Lower leg skin (tissue), 4 donors: Measurements from ENCODE around the gene CALHM3. TPM values are rescaled to one million over a fixed set of nuclear protein-coding genes. Genes with fewer than 3 reads are reported as not detected.

Experiments used
- DNase-seq, 2 donors: peaks; one replicate each; pipeline ENCODE4 v3.0.0-alpha.2; 2019; ENCODE audit warnings: low spot score in 2 of 2
- H3K4me3 ChIP-seq: fragments of 200-600 bp; sonication (generic); 2 replicates; pipeline ENCODE4 v1.5.1; 2017; ENCODE audit warnings: mild to moderate bottlenecking, low read depth; ENCODE audit not compliant: poor library complexity, severe bottlenecking
- POLR2A ChIP-seq, 2 donors: fragments of 450-650 bp; IDR thresholded peaks; one replicate each; pipeline ENCODE4 v1.6.1; 2016 to 2017; ENCODE audit warnings: antibody characterized with exemption in 2 of 2, mild to moderate bottlenecking in 1 of 2, moderate library complexity in 1 of 2
- WGBS, 2 donors: methylation state at CpG; one replicate each; pipeline ENCODE4 v1.1.5; 2018; 5-methylcytosine and 5-hydroxymethylcytosine counted together
- intact Hi-C: fragments of 100-400 bp; cut with DNase I; formaldehyde crosslinking; loops from one replicate; pipeline ENCODE4 v1.15.0; 2023; ENCODE audit warnings: low total_unique reads
- total RNA-seq, 4 donors: library from RNA; depleted of rRNA; stranded (reverse); fragments of >200 nt; gene quantifications; one replicate each; pipeline ENCODE4 v1.1.0, GENCODE V29; 2016
- TF ChIP-seq, protein P1 (sequence below), 3 donors: fragments of 450-650 bp; IDR thresholded peaks; one replicate each; pipeline ENCODE4 v1.5.1; 2016; ENCODE audit warnings: antibody characterized with exemption in 3 of 3, mild to moderate bottlenecking in 3 of 3, moderate library complexity in 2 of 3

The CALHM3 gene
- total RNA-seq, 4 donors from 2014 or later, result not detected

- intact Hi-C loops, result no loop called here
- WGBS, 2 donors, result 81 to 83% methylated on average over 9 of the region's 9 CpGs
- H3K4me3 ChIP-seq, result no peak overlapping the region
- TF ChIP-seq POLR2A (IDR thresholded peaks at IDR 0.05), result no peak
- TF ChIP-seq, protein P1, sequence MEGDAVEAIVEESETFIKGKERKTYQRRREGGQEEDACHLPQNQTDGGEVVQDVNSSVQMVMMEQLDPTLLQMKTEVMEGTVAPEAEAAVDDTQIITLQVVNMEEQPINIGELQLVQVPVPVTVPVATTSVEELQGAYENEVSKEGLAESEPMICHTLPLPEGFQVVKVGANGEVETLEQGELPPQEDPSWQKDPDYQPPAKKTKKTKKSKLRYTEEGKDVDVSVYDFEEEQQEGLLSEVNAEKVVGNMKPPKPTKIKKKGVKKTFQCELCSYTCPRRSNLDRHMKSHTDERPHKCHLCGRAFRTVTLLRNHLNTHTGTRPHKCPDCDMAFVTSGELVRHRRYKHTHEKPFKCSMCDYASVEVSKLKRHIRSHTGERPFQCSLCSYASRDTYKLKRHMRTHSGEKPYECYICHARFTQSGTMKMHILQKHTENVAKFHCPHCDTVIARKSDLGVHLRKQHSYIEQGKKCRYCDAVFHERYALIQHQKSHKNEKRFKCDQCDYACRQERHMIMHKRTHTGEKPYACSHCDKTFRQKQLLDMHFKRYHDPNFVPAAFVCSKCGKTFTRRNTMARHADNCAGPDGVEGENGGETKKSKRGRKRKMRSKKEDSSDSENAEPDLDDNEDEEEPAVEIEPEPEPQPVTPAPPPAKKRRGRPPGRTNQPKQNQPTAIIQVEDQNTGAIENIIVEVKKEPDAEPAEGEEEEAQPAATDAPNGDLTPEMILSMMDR (IDR thresholded peaks at IDR 0.05), result no peak
- no peak for DNase-seq
Observed at GRCh38 chr10:103427866-103428265, 51.2 kb downstream of the CALHM3 start.

- 66 to 81% methylated on average over 5 of the region's 5 CpGs for WGBS, 2 donors
- intact Hi-C loops, result no loop called here
- no peak overlapping the region for H3K4me3 ChIP-seq
- no peak for DNase-seq
- TF ChIP-seq, protein P1 (IDR thresholded peaks at IDR 0.05), result no peak
- TF ChIP-seq POLR2A (IDR thresholded peaks at IDR 0.05), result no peak
Observed at GRCh38 chr10:103423748-103424147, 55.3 kb downstream of the CALHM3 start.

Other genes starting within 250 kb of the CALHM3 start
- not detected for gene RPEL1, start 233.4 kb downstream of the CALHM3 start, total RNA-seq
- 1 to 10 TPM in 2 of 4 donors, under 1 TPM in 2; 0.30 to 2.5 (median 1.1) TPM for gene INA, start 202.1 kb downstream of the CALHM3 start, total RNA-seq
- 10 to 100 TPM in 1 of 4 donors, 1 to 10 TPM in 3; 5.4 to 10.9 (median 7.0) TPM for gene PCGF6, start 128.1 kb downstream of the CALHM3 start, total RNA-seq
- 1 to 10 TPM; 4.1 to 8.9 (median 6.1) TPM for gene TAF5, start 111.3 kb downstream of the CALHM3 start, total RNA-seq
- gene ATP5MK, start 82.8 kb downstream of the CALHM3 start, total RNA-seq, result 100 to 1,000 TPM in 3 of 4 donors, 10 to 100 TPM in 1; 56.0 to 222 (median 152) TPM
- gene PDCD11, start 82.6 kb downstream of the CALHM3 start, total RNA-seq, result 10 to 100 TPM; 14.2 to 23.1 (median 20.5) TPM
- 10 to 100 TPM; 13.8 to 37.2 (median 15.4) TPM for gene CALHM2, start 26.9 kb downstream of the CALHM3 start, total RNA-seq
- not detected for gene CALHM1, start 20.3 kb downstream of the CALHM3 start, total RNA-seq
- under 1 TPM in 3 of 4 donors, not detected in 1; 0.13 to 0.23 (median 0.22) TPM for gene NEURL1, start 14.5 kb upstream of the CALHM3 start, total RNA-seq